Kidney (tissue), 14 donors: Measurements from ENCODE around the gene CUL1. TPM values are rescaled to one million over a fixed set of nuclear protein-coding genes. Genes with fewer than 3 reads are reported as not detected.

Source experiments
- DNase-seq, 5 donors: peaks; one replicate each; pipeline ENCODE4 v3.0.0-alpha.2; 2013 to 2020
- FAIRE-seq: peaks from 2 replicates; lab custom pipeline; 2012; peaks lifted over from hg19 to GRCh38; lab: Jason Lieb, UNC
- H3K27ac ChIP-seq, 2 donors: one replicate each; pipeline ENCODE4 v1.7.0; 2013; ENCODE audit warnings: low read depth in 2 of 2, low read length in 2 of 2, inconsistent platforms in 1 of 2
- H3K27me3 ChIP-seq: one replicate; pipeline ENCODE4 v1.7.1; 2013; ENCODE audit warnings: low read length, inconsistent platforms; ENCODE audit not compliant: control insufficient read depth, insufficient read depth
- H3K36me3 ChIP-seq, 3 donors: one replicate each; pipeline versions ENCODE4 v1.7.0 to v1.7.1; 2013; ENCODE audit warnings: low read length in 3 of 3, control low read depth in 1 of 3, inconsistent platforms in 1 of 3; ENCODE audit not compliant: insufficient read depth in 3 of 3, control insufficient read depth in 2 of 3
- H3K4me1 ChIP-seq, 3 donors: one replicate each; pipeline versions ENCODE4 v1.7.0 to v1.7.1; 2013; ENCODE audit warnings: low read length in 3 of 3, inconsistent platforms in 1 of 3, low read depth in 1 of 3; ENCODE audit not compliant: control insufficient read depth in 2 of 3, insufficient read depth in 2 of 3
- H3K4me3 ChIP-seq, 3 donors: one replicate each; pipeline versions ENCODE4 v1.7.0 to v1.8.1; 2013; ENCODE audit warnings: low read length in 3 of 3, control low read depth in 1 of 3, inconsistent platforms in 1 of 3
- H3K9ac ChIP-seq, 3 donors: one replicate each; pipeline versions ENCODE4 v1.7.0 to v1.7.1; 2013; ENCODE audit warnings: low read length in 3 of 3, control low read depth in 1 of 3, inconsistent platforms in 1 of 3
- H3K9me3 ChIP-seq, 3 donors: one replicate each; pipeline versions ENCODE4 v1.7.0 to v1.7.1; 2013; ENCODE audit warnings: low read length in 3 of 3, control low read depth in 1 of 3, inconsistent platforms in 1 of 3; ENCODE audit not compliant: control insufficient read depth in 2 of 3, insufficient read depth in 1 of 3
- CTCF ChIP-seq: IDR thresholded peaks from 3 replicates; pipeline ENCODE4 v1.5.1; 2012; ENCODE audit warnings: mild to moderate bottlenecking, moderate library complexity, borderline replicate concordance; ENCODE audit not compliant: insufficient read depth; ENCODE audit errors: extremely low read depth
- intact Hi-C: fragments of 100-400 bp; cut with DNase I; formaldehyde crosslinking; loops from one replicate; pipeline ENCODE4 v1.11.1; 2022
- polyA plus RNA-seq: library from polyadenylated mRNA; stranded (reverse); fragments of 350-450 nt; fragmentation: Illumina TruSeq; extraction: RNeasy Lipid Tissue Mini Kit (QIAGEN cat#74804); gene quantifications from one replicate; pipeline ENCODE4 v1.2.3, GENCODE V29; 2014; ENCODE audit warnings: low read depth, low replicate concordance; ENCODE audit not compliant: insufficient read depth
- total RNA-seq: library from RNA; stranded (reverse); fragmentation: NEBNext Ultra II Directional; extraction: Animal tissue kit (Norgen Biotek cat#: 25700); gene quantifications from one replicate; pipeline ENCODE4 v1.2.1, GENCODE V29; 2021
- donor health status: control.
- donor health status: control.
- donor health status: control.
- donor health status: control.
- donor health status: control.
- donor health status: DM: yes; HTN: yes; CAD: no.
- donor health status: Normal renal cell carcinoma (clear cell type).

CUL1 gene
- total and polyA plus RNA-seq, 2 donors from 2014 or later: 23.4 to 37.6 TPM

GRCh38 chr7:148733496-148733895 is 34.8 kb downstream of the CUL1 start:
- intact Hi-C loops: no loop called here
- FAIRE-seq: no peak
- TF ChIP-seq CTCF: no peak
- DNase-seq: no peak
- H3K27me3 ChIP-seq: no peaks in the 10 kb centered on the region
- no peaks in the 10 kb centered on the region for H3K9me3 ChIP-seq
- no peak overlapping the region for H3K27ac ChIP-seq
- H3K9ac ChIP-seq: no peak overlapping the region
- no peaks in the 10 kb centered on the region for H3K4me1 ChIP-seq
- peaks cover 4 to 23% (median 8%) of the 10 kb centered on the region in 3 donors for H3K36me3 ChIP-seq
- H3K4me3 ChIP-seq: no peak overlapping the region

GRCh38 chr7:148735141-148735540 is 36.4 kb downstream of the CUL1 start:
- H3K9ac ChIP-seq: no peak overlapping the region
- H3K9me3 ChIP-seq: no peaks in the 10 kb centered on the region
- no peak for TF ChIP-seq CTCF
- intact Hi-C loops: no loop called here
- no peak overlapping the region for H3K27ac ChIP-seq
- H3K36me3 ChIP-seq: peaks cover 4 to 23% (median 11%) of the 10 kb centered on the region in 3 donors
- no peaks in the 10 kb centered on the region for H3K27me3 ChIP-seq
- H3K4me1 ChIP-seq: no peaks in the 10 kb centered on the region
- FAIRE-seq (no peak), DNase-seq (no peak)
- no peak overlapping the region for H3K4me3 ChIP-seq

DNA sequence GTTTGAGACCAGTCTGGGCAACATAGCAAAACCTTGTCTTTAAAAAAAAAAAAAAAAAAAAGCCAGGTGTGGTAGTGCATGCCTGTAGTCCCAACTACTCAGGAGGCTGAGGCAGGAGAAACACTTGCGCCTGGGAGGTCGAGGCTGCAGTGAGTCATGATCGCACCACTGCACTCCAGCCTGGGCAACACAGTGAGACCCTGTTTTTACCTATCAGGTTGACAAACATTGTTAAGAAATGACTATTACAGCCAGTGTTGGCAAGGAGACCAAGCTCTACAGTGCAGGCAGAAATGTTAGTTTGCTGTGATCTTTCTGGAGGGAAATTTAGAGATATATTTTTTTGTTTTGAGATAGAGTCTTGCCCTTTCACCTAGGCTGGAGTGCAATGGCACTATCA is 37.3 kb downstream of the CUL1 start:
- no peak overlapping the region for H3K27ac ChIP-seq
- H3K27me3 ChIP-seq: no peaks in the 10 kb centered on the region
- H3K4me1 ChIP-seq: no peaks in the 10 kb centered on the region
- no peak overlapping the region for H3K4me3 ChIP-seq
- FAIRE-seq: no peak
- intact Hi-C loops: no loop called here
- DNase-seq: no peak
- peaks cover 7 to 19% (median 17%) of the 10 kb centered on the region in 3 donors for H3K36me3 ChIP-seq
- no peak for TF ChIP-seq CTCF
- H3K9ac ChIP-seq: no peak overlapping the region
- no peaks in the 10 kb centered on the region for H3K9me3 ChIP-seq
